CD4-positive, alpha-beta T cell treated with Interleukin-4 for 4 hours (primary cell): Measurements from ENCODE around the gene FMNL2.
"Not testable (repeated sequence)": the region's sequence is repeated elsewhere in the genome, so short reads cannot be mapped to it uniquely, and the experiment has no call there.

Experiments used
- DNase-seq: peaks from one replicate; pipeline ENCODE4 v3.0.0-alpha.2; 2020

Gene FMNL2

GRCh38 chr2:152335016-152335725 is at the start of gene FMNL2:
Gene FMNL2 (plus strand): TSS chr2:152335174.
- peak; percentile 7 for DNase-seq

DNA sequence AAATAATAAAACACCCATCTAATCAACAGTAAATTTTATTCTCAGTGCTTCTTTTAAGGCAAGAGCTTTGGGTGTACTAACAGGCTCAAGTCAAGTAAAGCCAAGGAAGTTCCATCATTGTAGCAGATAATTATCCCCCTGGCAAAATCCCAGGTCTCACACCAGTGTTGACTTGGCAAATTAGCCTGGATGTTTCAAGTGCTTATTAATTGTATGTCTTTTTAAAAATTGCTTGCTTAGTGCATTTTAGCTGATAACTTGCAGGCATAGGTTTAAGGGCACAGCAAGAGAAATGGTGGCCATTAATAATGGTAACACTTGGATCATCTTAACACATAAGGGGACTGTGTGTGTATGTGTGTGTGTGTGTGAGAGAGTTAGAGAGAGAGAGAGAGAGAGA is 42.0 kb upstream of the FMNL2 start:
- DNase-seq = no peak

DNA sequence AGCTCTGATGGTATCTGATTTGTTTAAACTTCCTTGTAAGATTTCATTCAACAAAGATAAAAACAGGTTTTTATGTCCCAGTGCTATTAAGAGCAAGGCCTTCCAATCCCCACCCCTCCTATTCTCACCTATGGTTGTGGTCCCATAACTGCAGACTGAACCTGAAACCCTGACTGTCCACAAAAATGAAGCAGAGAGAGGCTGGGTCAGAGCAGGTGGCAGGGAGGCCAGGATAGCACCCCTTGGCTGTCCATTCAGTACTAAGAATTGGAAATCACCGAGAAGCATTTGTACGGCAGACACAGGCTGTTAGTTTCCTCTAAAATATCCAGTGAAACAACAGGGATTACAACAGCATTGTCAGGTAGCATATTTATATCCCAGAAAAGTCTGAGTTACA is 37.3 kb upstream of the FMNL2 start:
- no peak for DNase-seq

GRCh38 chr2:152298754-152299153 is 36.2 kb upstream of the FMNL2 start:
- no peak for DNase-seq

DNA sequence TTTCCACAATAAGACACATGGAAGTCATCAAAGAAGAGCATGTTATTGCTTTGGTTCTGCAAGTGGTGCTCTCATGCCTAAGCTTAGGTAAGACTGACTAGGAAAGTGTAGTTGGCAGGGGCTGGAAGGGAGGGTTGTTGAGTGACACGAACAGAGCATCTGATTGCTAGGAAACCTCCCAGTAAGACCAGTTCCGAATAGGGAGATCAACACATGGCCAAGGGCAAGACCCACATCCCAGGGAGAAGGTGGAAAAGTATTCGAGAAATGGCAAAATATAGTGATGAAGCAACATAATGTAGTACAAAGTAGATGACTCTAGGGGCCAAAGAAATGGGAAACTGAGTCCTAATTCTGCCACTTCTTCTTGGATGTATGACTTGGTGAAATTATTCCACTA is 33.8 kb upstream of the FMNL2 start:
- no peak for DNase-seq

DNA sequence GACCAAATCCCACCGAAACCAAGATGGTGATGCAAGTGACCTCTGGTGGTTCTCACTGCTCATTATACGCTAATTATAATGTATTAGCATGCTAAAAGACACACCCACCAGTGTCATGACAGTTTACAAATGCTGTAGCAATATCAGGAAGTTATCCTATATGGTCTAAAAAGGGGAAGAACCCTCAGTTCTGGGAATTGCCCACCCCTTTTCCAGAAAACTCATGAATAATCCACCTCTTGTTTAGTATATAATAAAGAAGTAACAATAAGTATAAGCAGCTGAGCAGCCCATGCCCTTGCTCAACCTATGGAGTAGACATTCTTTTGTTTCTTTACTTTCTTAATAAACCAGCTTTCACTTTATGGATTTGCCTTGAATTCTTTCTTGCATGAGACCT is 31.0 kb upstream of the FMNL2 start:
- no peak for DNase-seq

DNA sequence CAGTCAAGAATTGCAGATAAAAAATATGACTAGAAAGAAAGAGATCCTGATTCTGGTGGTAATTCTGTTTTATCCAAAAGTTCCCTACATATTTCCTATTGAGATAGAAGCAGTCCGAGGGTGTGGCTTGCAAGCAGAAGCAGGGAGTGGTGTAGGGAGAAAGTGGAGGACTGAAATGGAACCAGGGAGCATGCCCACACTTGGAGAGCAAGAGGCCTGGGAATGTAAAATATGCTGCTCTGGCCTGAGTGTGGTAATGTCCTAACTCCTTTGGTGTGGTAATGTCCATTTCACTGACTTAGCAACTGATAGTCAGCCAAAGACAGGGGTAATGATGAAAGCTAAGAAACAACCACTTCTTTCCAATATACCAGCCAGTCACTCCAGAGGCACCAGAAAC is 30.1 kb upstream of the FMNL2 start:
- no peak for DNase-seq

DNA sequence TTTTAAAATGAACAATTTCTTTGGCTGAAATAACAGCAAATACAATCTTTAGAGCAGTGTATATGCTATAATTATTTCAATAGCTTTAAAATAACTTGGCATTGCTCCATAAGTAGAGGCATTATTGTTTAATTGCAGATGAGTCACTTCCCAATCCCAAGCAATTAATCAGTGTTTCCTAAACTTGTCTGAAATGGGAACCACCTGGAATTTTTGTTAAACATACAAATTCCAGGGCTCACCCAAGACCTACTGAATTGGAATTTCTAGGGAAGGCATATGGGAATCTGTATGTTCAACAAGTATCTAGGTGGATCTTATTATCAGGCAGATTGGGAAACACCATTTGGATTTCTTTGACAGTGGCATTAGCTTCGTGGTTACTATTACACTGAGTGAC is 27.1 kb upstream of the FMNL2 start:
- no peak for DNase-seq

DNA sequence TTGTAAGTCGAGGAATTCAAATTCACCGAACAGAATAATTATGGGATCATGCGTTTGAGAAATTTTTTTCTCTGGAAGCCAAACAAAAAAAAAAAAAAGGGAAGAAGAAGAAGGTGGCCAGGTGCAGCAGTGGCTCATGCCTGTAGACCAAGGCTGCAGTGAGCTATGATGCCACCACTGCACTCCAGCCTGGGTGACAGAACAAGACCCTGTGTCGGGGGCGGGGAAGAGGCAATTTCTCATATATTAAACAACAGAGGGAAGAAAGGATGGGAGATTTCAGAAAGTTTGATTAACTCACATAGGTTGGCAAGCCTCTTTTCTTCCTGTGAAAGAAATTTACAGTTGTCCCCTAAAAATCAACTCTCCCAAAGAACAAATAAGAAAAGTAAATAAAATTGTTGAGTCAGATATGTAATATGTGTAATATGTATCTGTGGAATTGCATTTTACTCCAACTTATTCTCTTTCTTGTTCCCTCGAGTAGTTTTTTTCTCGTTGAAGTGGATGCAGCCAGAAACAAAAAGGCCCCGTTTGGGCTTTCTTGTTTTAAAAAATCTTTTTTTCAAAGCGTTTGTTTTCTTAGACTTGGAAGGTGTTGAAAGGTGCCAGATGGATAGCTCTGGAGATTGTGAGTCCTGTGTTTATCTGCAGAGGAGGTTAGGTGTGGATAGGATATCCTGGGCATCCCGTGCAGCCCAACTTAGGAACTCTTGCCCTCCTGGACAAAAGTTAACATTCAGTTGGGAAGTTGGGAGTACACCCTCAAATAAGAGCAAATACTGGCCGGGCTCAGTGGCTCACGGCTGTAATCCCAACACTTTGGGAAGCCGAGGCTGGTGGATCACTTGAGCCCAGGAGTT is 25.4 kb upstream of the FMNL2 start:
- no peak for DNase-seq

- DNase-seq = no peak
Observed at GRCh38 chr2:152319822-152320570, 15.0 kb upstream of the FMNL2 start.

DNA sequence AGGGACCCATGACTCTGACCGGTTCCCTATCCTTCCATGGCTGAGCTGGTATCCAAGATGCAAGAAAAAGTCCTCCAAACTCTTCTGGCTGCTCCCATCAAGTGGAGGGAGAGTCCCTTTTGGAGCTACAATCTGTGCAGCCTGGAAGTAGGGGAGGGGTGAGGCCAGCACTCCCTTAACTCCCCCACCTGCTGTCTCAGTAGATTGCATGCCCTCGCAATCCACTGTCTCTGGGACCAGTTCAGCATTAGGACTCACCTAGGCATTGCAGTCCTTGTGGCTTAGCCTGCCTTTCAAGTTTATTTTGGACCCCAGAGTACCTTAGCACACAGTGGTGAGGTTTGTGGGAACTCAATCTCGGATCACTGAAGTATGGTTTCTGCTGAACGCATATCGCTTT is 14.2 kb upstream of the FMNL2 start:
- DNase-seq = no peak

- no peak for DNase-seq
Observed at GRCh38 chr2:152322222-152322621, 12.8 kb upstream of the FMNL2 start.

GRCh38 chr2:152325126-152325525 is 9.8 kb upstream of the FMNL2 start:
- not testable (repeated sequence) for DNase-seq

GRCh38 chr2:152326710-152327109 is 8.3 kb upstream of the FMNL2 start:
- no peak for DNase-seq

GRCh38 chr2:152328013-152328412 is 7.0 kb upstream of the FMNL2 start:
- DNase-seq = no peak

DNA sequence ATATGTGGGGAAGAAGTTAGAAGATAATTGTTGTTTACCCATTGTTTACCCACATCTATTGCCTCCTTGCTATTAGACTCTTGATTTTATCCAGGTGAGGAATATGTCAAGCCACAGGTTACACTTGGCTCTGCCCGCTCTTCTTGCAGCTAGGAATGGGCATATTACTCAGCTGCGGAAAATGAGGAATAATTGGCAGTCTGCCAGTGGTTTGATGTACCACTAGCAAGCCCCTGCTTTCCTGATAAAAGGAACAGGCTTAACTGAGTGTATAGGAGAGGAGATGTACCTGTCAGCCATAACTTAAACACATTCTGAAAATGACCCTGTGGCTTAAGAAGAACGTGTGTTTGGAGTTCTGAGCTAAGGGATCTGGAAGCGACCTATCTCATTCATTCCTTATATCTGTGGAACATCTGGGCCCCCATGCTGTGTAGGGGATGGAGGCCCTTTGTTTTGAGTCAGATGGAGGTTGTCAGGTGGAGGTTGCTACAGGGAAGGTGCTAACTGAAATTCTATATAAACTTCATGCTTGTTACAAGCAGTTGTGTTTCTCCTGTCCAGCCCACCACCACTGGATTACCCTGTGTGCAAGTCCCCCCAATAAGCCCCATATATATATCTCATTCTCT is 4.6 kb upstream of the FMNL2 start:
- no peak for DNase-seq

GRCh38 chr2:152334701-152335015 is 316 bp upstream of the FMNL2 start:
- no peak for DNase-seq

DNA sequence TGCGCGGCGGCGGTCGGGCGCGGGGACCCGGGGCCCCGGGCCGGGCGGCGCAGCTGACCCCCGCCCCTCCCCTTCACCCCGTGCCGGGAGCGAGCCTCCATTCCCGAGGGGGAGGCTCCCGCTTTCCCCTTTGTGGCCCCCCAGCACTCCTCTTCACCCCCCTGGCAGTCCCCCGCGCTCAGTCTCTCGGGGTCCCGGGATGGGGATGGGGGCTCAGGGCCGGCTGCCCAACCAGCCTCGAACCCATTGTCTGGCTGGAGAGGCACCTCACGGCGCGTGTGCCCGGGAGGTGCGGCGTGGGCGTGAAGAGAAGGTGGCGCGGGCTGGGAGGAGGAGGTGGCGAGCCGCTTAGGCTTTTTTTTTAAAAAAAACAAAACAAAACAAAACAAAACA is 748 bp downstream of the FMNL2 start:
- DNase-seq = no peak

GRCh38 chr2:152336119-152336853 is 1.3 kb downstream of the FMNL2 start:
- no peak for DNase-seq

- DNase-seq = no peak
Observed at GRCh38 chr2:152336854-152337510, 2.0 kb downstream of the FMNL2 start.

DNA sequence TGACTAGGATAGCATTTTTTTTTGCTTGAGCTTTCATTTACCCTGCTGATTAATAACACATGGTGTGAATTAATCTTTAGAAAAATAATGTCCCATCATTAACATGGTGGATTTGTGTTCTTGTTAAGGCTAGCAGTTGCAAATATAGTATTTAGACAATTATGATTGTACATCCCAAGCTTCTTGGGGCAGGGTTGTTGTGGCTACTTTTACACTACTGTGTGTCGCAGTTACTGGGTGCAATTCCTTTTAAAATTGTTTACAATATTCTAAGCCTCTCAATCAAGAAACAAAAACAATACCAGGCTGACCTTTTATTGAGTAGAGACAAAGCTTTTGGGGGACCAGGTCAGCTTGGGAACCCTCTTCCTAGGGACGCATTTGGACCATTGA is 2.5 kb downstream of the FMNL2 start:
- DNase-seq = no peak
